Measurements from ENCODE around the gene TSGA10IP.

DNA sequence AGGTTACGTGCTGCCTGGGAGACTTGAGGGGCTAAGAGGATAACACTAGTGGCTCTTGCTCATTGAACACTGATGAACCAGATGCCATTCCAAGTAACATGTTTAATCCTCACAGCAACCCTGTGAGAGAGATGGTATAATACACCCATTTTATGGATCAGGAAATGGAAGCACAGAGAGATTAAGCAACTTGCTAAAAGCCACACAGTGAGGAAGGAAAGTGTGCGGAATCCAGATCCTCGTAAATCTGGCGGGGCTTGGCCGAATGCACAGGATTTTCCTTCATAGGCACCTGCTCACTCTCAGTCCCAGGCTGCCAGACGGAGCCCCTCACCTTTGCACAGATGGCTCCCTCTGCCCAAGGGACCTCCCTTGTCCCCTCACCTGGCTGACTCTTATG lies 37.4 kb upstream of the TSGA10IP start:
- no peak for TF ChIP-seq POLR2AphosphoS5 (IDR thresholded peaks at IDR 0.05; ENCODE audit: low read depth, low read length)
- TF ChIP-seq TAF1 (IDR thresholded peaks at IDR 0.05; ENCODE audit: low read depth, low read length) = no peak

All from GM12891 (cell line).